ENCODE results near the gene TBC1D9. TPM values are rescaled to one million over a fixed set of nuclear protein-coding genes. Genes with fewer than 3 reads are reported as not detected.

Gene TBC1D9
- total RNA-seq, 2 experiments from 2014 or later = 0.20 to 0.33 TPM

DNA sequence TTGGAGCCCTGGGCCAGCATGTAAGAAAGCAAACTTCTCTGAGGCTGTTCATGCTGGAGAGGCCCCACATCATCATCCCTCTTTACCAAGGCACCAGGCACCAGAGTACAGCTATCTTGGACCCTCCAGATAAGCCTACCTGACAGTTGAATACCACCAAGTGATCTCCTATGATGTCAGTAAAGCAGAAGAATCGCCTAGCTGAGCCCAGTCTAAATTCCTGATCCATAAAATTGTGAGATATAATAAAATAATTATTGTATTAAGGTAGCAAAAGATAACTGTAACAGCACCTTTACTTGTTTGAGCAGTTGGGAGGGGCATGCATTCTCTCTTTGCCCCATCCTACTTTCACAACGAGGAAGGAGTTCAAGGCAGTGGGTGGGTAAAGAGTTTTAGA is 184.6 kb downstream of the TBC1D9 start:
- Histone ChIP-seq H3K36me3 (ENCODE audit: insufficient read depth, low read length) (no peaks in the 10 kb centered on the region), H3K9me3 (ENCODE audit: control insufficient read depth in 1 of 2, insufficient read depth in 1 of 2, low read length in 2 of 2) (peaks cover 0 to 8% of the 10 kb centered on the region in 2 experiments), H3K4me3 (ENCODE audit: low read length) (no peak overlapping the region), H3K27ac (ENCODE audit: low read depth in 1 of 2, low read length in 2 of 2) (no peak overlapping the region), H3K27me3 (ENCODE audit: control insufficient read depth in 1 of 2, insufficient read depth in 2 of 2, low read length in 2 of 2) (peaks cover 55 to 58% of the 10 kb centered on the region in 2 experiments), H3K4me1 (ENCODE audit: insufficient read depth, low read length) (peaks cover 19% of the 10 kb centered on the region)
- Mint-ChIP-seq H3K4me3 (no peak overlapping the region), H3K27ac (no peak overlapping the region), H3K27me3 (peaks cover 86% of the 10 kb centered on the region), H3K4me1 (ENCODE audit: low read depth) (peaks cover 23% of the 10 kb centered on the region), H3K36me3 (ENCODE audit: low read depth) (no peaks in the 10 kb centered on the region), H3K9me3 (peaks cover 3% of the 10 kb centered on the region)
- no peak for DNase-seq
- ChIA-PET CTCF (no interaction called here), POLR2A (no interaction called here)
- TF ChIP-seq, protein P1, sequence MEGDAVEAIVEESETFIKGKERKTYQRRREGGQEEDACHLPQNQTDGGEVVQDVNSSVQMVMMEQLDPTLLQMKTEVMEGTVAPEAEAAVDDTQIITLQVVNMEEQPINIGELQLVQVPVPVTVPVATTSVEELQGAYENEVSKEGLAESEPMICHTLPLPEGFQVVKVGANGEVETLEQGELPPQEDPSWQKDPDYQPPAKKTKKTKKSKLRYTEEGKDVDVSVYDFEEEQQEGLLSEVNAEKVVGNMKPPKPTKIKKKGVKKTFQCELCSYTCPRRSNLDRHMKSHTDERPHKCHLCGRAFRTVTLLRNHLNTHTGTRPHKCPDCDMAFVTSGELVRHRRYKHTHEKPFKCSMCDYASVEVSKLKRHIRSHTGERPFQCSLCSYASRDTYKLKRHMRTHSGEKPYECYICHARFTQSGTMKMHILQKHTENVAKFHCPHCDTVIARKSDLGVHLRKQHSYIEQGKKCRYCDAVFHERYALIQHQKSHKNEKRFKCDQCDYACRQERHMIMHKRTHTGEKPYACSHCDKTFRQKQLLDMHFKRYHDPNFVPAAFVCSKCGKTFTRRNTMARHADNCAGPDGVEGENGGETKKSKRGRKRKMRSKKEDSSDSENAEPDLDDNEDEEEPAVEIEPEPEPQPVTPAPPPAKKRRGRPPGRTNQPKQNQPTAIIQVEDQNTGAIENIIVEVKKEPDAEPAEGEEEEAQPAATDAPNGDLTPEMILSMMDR (IDR thresholded peaks at IDR 0.05) = no peak
- intact Hi-C loops (cut with DNase I, micrococcal nuclease) = no loop called here
- no peak for ATAC-seq (ENCODE audit: poor library complexity)

Other genes starting within 250 kb of the TBC1D9 start
- 10 to 100 TPM; 12.3 to 14.9 TPM for gene ELMOD2, start 232.2 kb downstream of the TBC1D9 start, total RNA-seq
- not detected for gene UCP1, start 187.4 kb downstream of the TBC1D9 start, total RNA-seq

Measured in CD4-positive, alpha-beta T cell (primary cell).